Transverse colon (tissue), 4 donors: ENCODE measurements around the gene GPR37L1.

Experiments used
- EP300 ChIP-seq: sonication (generic); formaldehyde crosslinking; IDR thresholded peaks from one replicate; pipeline ENCODE4 v1.6.1; 2017; ENCODE audit warnings: antibody characterized with exemption, low read depth
- POLR2A ChIP-seq: fragments of 450-650 bp; IDR thresholded peaks from one replicate; pipeline ENCODE4 v1.6.1; 2016; ENCODE audit warnings: antibody characterized with exemption, mild to moderate bottlenecking, moderate library complexity
- POLR2AphosphoS5 ChIP-seq, 3 donors: sonication (generic); formaldehyde crosslinking; IDR thresholded peaks; one replicate each; pipeline ENCODE4 v1.6.1; 2016; ENCODE audit warnings: antibody characterized with exemption in 3 of 3
- TF ChIP-seq, protein P1 (sequence below), 5 experiments: fragments of 200-600 bp in 3 of 5; fragments of 450-650 bp in 2 of 5; sonication (generic) in 3 of 5; IDR thresholded peaks; 1 replicate in 2 of 5; 2 replicates in 3 of 5; pipeline ENCODE4 v1.5.1; 2016 to 2017; ENCODE audit warnings: antibody characterized with exemption in 5 of 5, inconsistent platforms in 3 of 5, mild to moderate bottlenecking in 2 of 5, moderate library complexity in 1 of 5

DNA sequence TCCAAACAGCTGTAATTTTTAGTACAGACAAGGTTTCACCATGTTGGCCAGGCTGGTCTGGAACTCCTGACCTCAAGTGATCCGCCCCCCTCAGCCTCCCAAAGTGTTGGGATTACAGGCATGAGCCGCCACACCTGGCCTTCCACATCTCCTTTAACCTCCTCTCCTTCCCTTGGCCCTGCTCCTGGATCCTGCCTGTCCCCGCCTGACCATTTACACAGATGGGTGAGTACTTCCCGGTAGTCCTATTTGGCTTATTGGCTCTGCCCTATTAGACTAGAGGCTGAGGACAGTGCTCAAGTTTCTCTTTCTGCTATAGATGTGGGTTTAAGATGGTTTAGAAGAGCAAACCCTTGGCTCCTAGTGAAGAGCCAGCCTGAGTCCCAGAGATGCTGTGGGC lies 30.6 kb downstream of the GPR37L1 start:
- TF ChIP-seq POLR2A (no peak), EP300 (no peak), POLR2AphosphoS5 (IDR thresholded peaks at IDR 0.05) (no peak)
- TF ChIP-seq, protein P1, sequence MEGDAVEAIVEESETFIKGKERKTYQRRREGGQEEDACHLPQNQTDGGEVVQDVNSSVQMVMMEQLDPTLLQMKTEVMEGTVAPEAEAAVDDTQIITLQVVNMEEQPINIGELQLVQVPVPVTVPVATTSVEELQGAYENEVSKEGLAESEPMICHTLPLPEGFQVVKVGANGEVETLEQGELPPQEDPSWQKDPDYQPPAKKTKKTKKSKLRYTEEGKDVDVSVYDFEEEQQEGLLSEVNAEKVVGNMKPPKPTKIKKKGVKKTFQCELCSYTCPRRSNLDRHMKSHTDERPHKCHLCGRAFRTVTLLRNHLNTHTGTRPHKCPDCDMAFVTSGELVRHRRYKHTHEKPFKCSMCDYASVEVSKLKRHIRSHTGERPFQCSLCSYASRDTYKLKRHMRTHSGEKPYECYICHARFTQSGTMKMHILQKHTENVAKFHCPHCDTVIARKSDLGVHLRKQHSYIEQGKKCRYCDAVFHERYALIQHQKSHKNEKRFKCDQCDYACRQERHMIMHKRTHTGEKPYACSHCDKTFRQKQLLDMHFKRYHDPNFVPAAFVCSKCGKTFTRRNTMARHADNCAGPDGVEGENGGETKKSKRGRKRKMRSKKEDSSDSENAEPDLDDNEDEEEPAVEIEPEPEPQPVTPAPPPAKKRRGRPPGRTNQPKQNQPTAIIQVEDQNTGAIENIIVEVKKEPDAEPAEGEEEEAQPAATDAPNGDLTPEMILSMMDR (IDR thresholded peaks at IDR 0.05) = no peak
